HepG2 (cell line): ENCODE data around the gene CTNND2. TPM values are rescaled to one million over a fixed set of nuclear protein-coding genes. Genes with fewer than 3 reads are reported as not detected.

Experiments
- ATAC-seq: fragments of 200-7000 bp; cut with Tn5 transposase; 3 replicates; pipeline ENCODE4 v1.9.1; 2020; ENCODE audit warnings: mild to moderate bottlenecking, moderate library complexity
- BruUV-seq: library from RNA; stranded (reverse); fragments of 400-500 nt; replicated peaks from 2 replicates; lab custom pipeline; 2021; lab: Mats Ljungman, UMichigan
- CTCF ChIA-PET: fragments of 300-600 bp; formaldehyde crosslinking; extraction: SDS; loops from one replicate; lab custom pipeline; 2021; ENCODE audit warnings: low total read pairs, inconsistent platforms, low intra/inter-chr PET ratio; lab: Yijun Ruan, JAX
- POLR2A ChIA-PET: fragments of 350-600 bp; sonication (Branson Sonifier 250); formaldehyde crosslinking; loops from one replicate; lab custom pipeline; 2020; ENCODE audit warnings: antibody characterized with exemption, inconsistent platforms; lab: Yijun Ruan, JAX
- DNase-seq: peaks from one replicate; pipeline ENCODE4 v3.0.0-alpha.2; 2015; ENCODE audit warnings: low spot score
- FAIRE-seq: peaks from 3 replicates; lab custom pipeline; 2011; peaks lifted over from hg19 to GRCh38; lab: Jason Lieb, UNC
- H2AFZ ChIP-seq: one replicate; pipeline ENCODE4 v1.6.1; 2011; ENCODE audit warnings: low read length, inconsistent platforms
- H3K27ac ChIP-seq: fragments of 300-600 bp; 3 replicates; pipeline ENCODE4 v1.8.0; 2011; ENCODE audit warnings: mixed run types, mild to moderate bottlenecking, mixed read lengths, low read length, inconsistent platforms; ENCODE audit not compliant: insufficient read depth; ENCODE audit errors: extremely low read length
- H3K27me3 ChIP-seq, 2 experiments: fragments of 200-600 bp in 1 of 2; 2 replicates in 1 of 2; 3 replicates in 1 of 2; pipeline versions ENCODE4 v1.6.0 to v1.8.0; 2011; ENCODE audit warnings: low read length in 2 of 2, mild to moderate bottlenecking in 2 of 2, moderate library complexity in 2 of 2, inconsistent platforms in 1 of 2; ENCODE audit not compliant: insufficient read depth in 2 of 2, control insufficient read depth in 1 of 2
- H3K36me3 ChIP-seq, 2 experiments: fragments of 200-600 bp in 1 of 2; replicated peaks in 1 of 2; 2 replicates in 1 of 2; 3 replicates in 1 of 2; pipeline versions ENCODE4 v1.5.1 to v1.8.0; 2011; ENCODE audit warnings: low read length in 2 of 2, inconsistent platforms in 1 of 2; ENCODE audit not compliant: insufficient read depth in 2 of 2, control insufficient read depth in 1 of 2
- H3K4me1 ChIP-seq: 2 replicates; pipeline ENCODE4 v1.5.1; 2012; ENCODE audit warnings: low read length, inconsistent platforms; ENCODE audit not compliant: insufficient read depth
- H3K4me2 ChIP-seq: 2 replicates; pipeline ENCODE4 v1.6.0; 2011; ENCODE audit warnings: low read depth, low read length, inconsistent platforms
- H3K4me3 ChIP-seq, 3 experiments: fragments of 200-600 bp in 1 of 3; sonication (generic), shearing (Covaris generic) in 1 of 3; replicated peaks in 1 of 3; 2 replicates each; pipeline ENCODE4 v1.5.1; 2011 to 2016; ENCODE audit warnings: low read length in 3 of 3, inconsistent platforms in 2 of 3, low read depth in 2 of 3, mild to moderate bottlenecking in 2 of 3, control low read depth in 1 of 3, mixed read lengths in 1 of 3; ENCODE audit not compliant: insufficient read depth in 1 of 3
- H3K79me2 ChIP-seq: one replicate; pipeline ENCODE4 v1.6.1; 2011; ENCODE audit warnings: low read length, inconsistent platforms; ENCODE audit not compliant: insufficient read depth
- H3K9ac ChIP-seq: 2 replicates; pipeline ENCODE4 v1.6.0; 2011; ENCODE audit warnings: mild to moderate bottlenecking, low read depth, low read length, inconsistent platforms; ENCODE audit not compliant: insufficient read depth
- H3K9me3 ChIP-seq: 2 replicates; pipeline ENCODE4 v1.5.1; 2012; ENCODE audit warnings: mild to moderate bottlenecking, low read length
- H4K20me1 ChIP-seq: 2 replicates; pipeline ENCODE4 v1.6.0; 2011; ENCODE audit warnings: inconsistent platforms, mild to moderate bottlenecking, low read length, moderate library complexity; ENCODE audit not compliant: insufficient read depth
- FOXA3 ChIP-seq: IDR thresholded peaks from 2 replicates; pipeline ENCODE4 v1.6.1; 2016; ENCODE audit warnings: missing genetic modification reagents, missing compliant biosample characterization
- HMG20A ChIP-seq: IDR thresholded peaks from 2 replicates; pipeline ENCODE4 v1.6.1; 2016; ENCODE audit warnings: borderline replicate concordance
- HMGXB4 ChIP-seq, 2 experiments: sonication (generic) in 1 of 2; formaldehyde crosslinking in 1 of 2; IDR thresholded peaks; 2 replicates each; pipeline versions ENCODE4 v1.4.0 to v1.6.1; 2018 to 2020; ENCODE audit warnings: missing genetic modification reagents in 2 of 2, borderline replicate concordance in 1 of 2, low read depth in 1 of 2, mild to moderate bottlenecking in 1 of 2, missing biosample characterization in 1 of 2
- MAFK ChIP-seq, 2 experiments: IDR thresholded peaks in 1 of 2; conservative IDR thresholded peaks in 1 of 2; 2 replicates each; pipeline ENCODE4 v1.6.1; 2011; ENCODE audit warnings: improper control_type of control experiment in 2 of 2, low read length in 2 of 2
- PRPF4 ChIP-seq: fragments of 200-400 bp; formaldehyde crosslinking; IDR thresholded peaks from 2 replicates; pipeline ENCODE4 v1.6.1; 2016; ENCODE audit warnings: low read length, low read depth; ENCODE audit not compliant: poor library complexity, severe bottlenecking
- SNAI1 ChIP-seq: sonication (generic); formaldehyde crosslinking; IDR thresholded peaks from 2 replicates; pipeline ENCODE4 v1.5.0; 2020; ENCODE audit warnings: mild to moderate bottlenecking, missing genetic modification reagents, borderline replicate concordance
- ZBTB1 ChIP-seq: sonication (generic); formaldehyde crosslinking; IDR thresholded peaks from 2 replicates; pipeline ENCODE4 v1.4.0; 2020; ENCODE audit warnings: missing genetic modification reagents, borderline replicate concordance
- ZNF10 ChIP-seq: sonication (generic); formaldehyde crosslinking; IDR thresholded peaks from 2 replicates; pipeline ENCODE4 v1.4.0; 2020; ENCODE audit warnings: mild to moderate bottlenecking, low read depth, missing genetic modification reagents, borderline replicate concordance
- ZNF276 ChIP-seq: sonication (generic); formaldehyde crosslinking; IDR thresholded peaks from 2 replicates; pipeline ENCODE4 v1.4.0; 2020; ENCODE audit warnings: mild to moderate bottlenecking, low read depth, missing genetic modification reagents
- ZNF703 ChIP-seq: sonication (generic); formaldehyde crosslinking; IDR thresholded peaks from 2 replicates; pipeline ENCODE4 v1.5.1; 2020; ENCODE audit warnings: missing genetic modification reagents, mild to moderate bottlenecking, moderate library complexity, borderline replicate concordance
- WGBS: methylation state at CpG from one replicate; pipeline ENCODE4 v1.1.6; 2017; ENCODE audit warnings: low lambda C conversion rate; 5-methylcytosine and 5-hydroxymethylcytosine counted together
- in situ Hi-C: cut with HindIII; loops from 2 replicates; pipeline ENCODE4 v1.10.0; 2017; ENCODE audit warnings: low pct_unique_long_range_greater_than_20kb; ENCODE audit not compliant: extremely low pct_ligation_motif_present
- intact Hi-C: fragments of 100-400 bp; cut with micrococcal nuclease; formaldehyde crosslinking; loops from one replicate; pipeline ENCODE4 v1.10.0; 2022; ENCODE audit not compliant: unreplicated experiment
- polyA plus RNA-seq, 8 experiments: library from polyadenylated mRNA; depleted of rRNA in 3 of 8; stranded (reverse) in 7 of 8; unstranded in 1 of 8; fragments of >200 nt; fragmentation: Illumina TruSeq in 4 of 8; extraction: Trizol in 4 of 8; gene quantifications; 2 replicates each; pipeline versions ENCODE4 v1.2.1 to v1.2.3, GENCODE V29; 2011 to 2016; ENCODE audit warnings: low read depth in 4 of 8, missing spikeins in 1 of 8, mixed read lengths in 1 of 8; ENCODE audit not compliant: insufficient read depth in 1 of 8
- total RNA-seq, 5 experiments: library from RNA; depleted of rRNA; stranded (reverse); fragments of >200 nt; fragmentation: Illumina TruSeq; extraction: Trizol; gene quantifications; 2 replicates each; pipeline ENCODE4 v1.2.3, GENCODE V29; 2016; ENCODE audit warnings: low read depth in 1 of 5

The CTNND2 gene
- total and polyA plus RNA-seq, 2 of the 13 experiments (the other 11 are each of a cell fraction or from before 2014, with no cell fraction given), result not detected

GRCh38 chr5:11711932-11712331, 192.3 kb downstream of the CTNND2 start:
- no peak overlapping the region for H2AFZ ChIP-seq
- no peak overlapping the region for H3K4me2 ChIP-seq
- DNase-seq (no peak), ATAC-seq (no peak)
- no peak overlapping the region for H3K27ac ChIP-seq
- CTCF ChIA-PET, result no interaction called here
- BruUV-seq, result no TSS peak
- H3K27me3 ChIP-seq, result no peaks in the 10 kb centered on the region
- intact Hi-C loops (no loop called here), in situ Hi-C loops (loop anchor here (10.0 kb wide), 1 partner anchor 437 kb away; no protein-coding TSS in a partner anchor)
- H3K4me3 ChIP-seq, result no peak overlapping the region
- no peaks in the 10 kb centered on the region for H3K36me3 ChIP-seq
- H3K4me1 ChIP-seq, result no peaks in the 10 kb centered on the region
- TF ChIP-seq MAFK (conservative IDR thresholded peaks at IDR 0.05 in 1 of 2, IDR thresholded peaks at IDR 0.05 in 1 of 2; ENCODE audit: low read length in 2 of 2) (0 out of 4 replicates have a peak, but pooled peaks of 1 of the 2 experiments have one; percentile 25), PRPF4 (no peak), HMGXB4 (CRISPR knock-in tag; IDR thresholded peaks at IDR 0.05; ENCODE audit: borderline replicate concordance in 1 of 2, low read depth in 1 of 2) (no peak), ZNF10 (CRISPR knock-in tag) (no peak)
- TF ChIP-seq, all 625 proteins: peak for 1
- 6% methylated on average over 1 of the region's 1 CpG for WGBS
- Histone ChIP-seq H3K9ac (no peak overlapping the region), H3K9me3 (no peaks in the 10 kb centered on the region), H3K79me2 (no peaks in the 10 kb centered on the region), H4K20me1 (no peaks in the 10 kb centered on the region)
- FAIRE-seq, result no peak
- POLR2A ChIA-PET, result no interaction called here

- FAIRE-seq, result no peak
- Histone ChIP-seq H3K9me3 (no peaks in the 10 kb centered on the region), H3K27ac (no peak overlapping the region), H3K27me3 (no peaks in the 10 kb centered on the region), H3K4me1 (no peaks in the 10 kb centered on the region), H3K4me2 (no peak overlapping the region), H3K4me3 (no peak overlapping the region), H4K20me1 (no peaks in the 10 kb centered on the region), H3K79me2 (no peaks in the 10 kb centered on the region), H3K36me3 (no peaks in the 10 kb centered on the region), H3K9ac (no peak overlapping the region), H2AFZ (no peak overlapping the region)
- BruUV-seq, result no TSS peak
- POLR2A ChIA-PET, result no interaction called here
- intact Hi-C loops, result no loop called here
- in situ Hi-C loops, result no loop called here
- 11% methylated on average over 4 of the region's 4 CpGs for WGBS
- ATAC-seq, result no peak
- DNase-seq, result no peak
- no peak for TF ChIP-seq HMG20A
- no peak for TF ChIP-seq ZNF703 (CRISPR knock-in tag)
- no peak for TF ChIP-seq ZBTB1
- TF ChIP-seq FOXA3 (CRISPR knock-in tag), result no peak
- no peak for TF ChIP-seq ZNF276 (CRISPR knock-in tag)
- no peak for TF ChIP-seq SNAI1
- CTCF ChIA-PET, result interaction anchor here (0.5 kb wide), 1 partner anchor 201 kb away, joined by 3 read pairs; no protein-coding TSS in a partner anchor
Measured at GRCh38 chr5:11709021-11709420, 195.2 kb downstream of the CTNND2 start.
